HG03064 (cell line): ENCODE measurements around the gene SRCAP.

Experiments
- ATAC-seq: cut with Tn5 transposase; IDR thresholded peaks from one replicate; pipeline ENCODE4 v1.9.1; 2021; ENCODE audit warnings: low read depth; ENCODE audit not compliant: unreplicated experiment

The SRCAP gene

DNA sequence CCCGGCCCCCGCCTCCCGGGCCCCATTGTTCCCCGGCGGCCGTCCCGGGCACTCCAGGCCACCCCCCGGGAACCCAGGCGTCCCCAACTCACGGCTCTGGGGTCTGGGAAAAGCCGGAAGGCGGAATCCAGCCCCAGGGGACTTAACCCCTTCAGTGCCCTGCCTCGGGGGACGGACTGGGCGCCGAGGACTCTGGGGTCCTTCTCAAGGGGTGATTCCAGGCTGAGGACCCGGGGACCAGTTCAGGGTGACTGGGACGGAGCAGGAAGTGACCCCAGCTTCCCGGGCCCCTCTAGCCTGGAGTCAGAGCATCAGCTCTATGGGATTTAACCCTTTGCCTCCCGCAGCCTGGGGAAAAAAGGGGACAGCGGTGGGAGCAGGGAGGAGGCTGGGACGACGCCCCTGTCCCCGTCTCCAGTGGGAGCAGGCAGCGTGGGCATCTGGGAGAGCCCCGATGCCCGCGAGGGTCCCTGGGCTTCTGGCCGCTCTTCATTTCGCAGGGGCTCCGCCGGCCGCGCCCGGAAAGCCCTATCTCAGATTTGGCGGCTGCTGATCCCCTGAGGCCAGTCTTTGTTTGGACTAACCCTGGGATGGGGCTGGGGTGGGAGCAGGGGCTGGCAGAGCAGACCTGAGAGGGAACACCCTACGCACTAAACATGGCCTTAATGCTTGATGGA lies 88.1 kb downstream of the SRCAP start, which contains the start of gene ZNF629:
Gene ZNF629, minus strand, starts transcription at position 270 of the 677 bp plus-strand sequence. CDS start 2,723 bp downstream, outside the sequence.
- no peak for ATAC-seq

DNA sequence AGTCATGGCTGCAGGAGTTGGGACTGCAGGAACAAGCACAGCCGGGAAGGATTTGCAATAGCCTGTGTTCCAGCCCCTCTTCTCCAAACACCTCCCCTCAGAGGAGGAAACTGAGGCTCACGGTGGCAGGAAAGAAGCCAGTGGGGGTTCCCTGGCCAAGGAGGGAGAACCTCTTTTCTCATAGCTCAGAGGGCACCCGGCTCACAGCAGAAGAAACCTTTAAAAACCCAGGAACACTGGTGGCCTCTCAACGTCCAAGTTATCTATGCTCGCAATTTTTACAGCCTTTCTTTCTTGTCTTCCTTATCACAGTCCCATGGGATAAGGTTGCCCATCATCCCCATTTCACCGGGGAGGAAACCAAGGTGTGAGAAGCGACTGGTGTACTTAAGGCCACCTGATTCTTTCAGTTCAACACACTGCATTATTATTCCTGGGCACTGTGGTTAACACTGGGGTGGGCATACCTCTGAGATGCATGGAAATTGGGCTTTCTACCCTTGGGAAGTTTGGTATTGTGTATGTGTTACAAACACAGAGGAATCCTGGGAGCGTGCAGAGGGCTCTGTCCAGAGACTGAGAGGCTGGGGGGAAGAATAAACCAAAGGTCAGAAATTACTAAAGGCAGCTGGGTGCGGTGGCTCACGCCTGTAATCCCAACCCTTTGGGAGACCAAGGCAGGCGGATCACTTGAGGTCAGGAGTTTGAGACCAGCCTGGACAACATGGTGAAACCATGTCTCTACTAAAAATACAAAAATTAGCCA lies 88.8 kb downstream of the SRCAP start:
- no peak for ATAC-seq
